Islet precursor cell (in vitro differentiated cells): ENCODE results near the gene DTX4.
"Not testable (repeated sequence)": the region's sequence is repeated elsewhere in the genome, so short reads cannot be mapped to it uniquely, and the experiment has no call there.

Experiments
- DNase-seq: peaks from one replicate; pipeline ENCODE4 v3.0.0-alpha.2; 2018

Gene DTX4

GRCh38 chr11:59171508-59172322, at the start of gene DTX4:
DTX4 (plus strand) TSS chr11:59172132; CDS start chr11:59172596, 464 bp downstream.
- peak; percentile 95 for DNase-seq

DNA sequence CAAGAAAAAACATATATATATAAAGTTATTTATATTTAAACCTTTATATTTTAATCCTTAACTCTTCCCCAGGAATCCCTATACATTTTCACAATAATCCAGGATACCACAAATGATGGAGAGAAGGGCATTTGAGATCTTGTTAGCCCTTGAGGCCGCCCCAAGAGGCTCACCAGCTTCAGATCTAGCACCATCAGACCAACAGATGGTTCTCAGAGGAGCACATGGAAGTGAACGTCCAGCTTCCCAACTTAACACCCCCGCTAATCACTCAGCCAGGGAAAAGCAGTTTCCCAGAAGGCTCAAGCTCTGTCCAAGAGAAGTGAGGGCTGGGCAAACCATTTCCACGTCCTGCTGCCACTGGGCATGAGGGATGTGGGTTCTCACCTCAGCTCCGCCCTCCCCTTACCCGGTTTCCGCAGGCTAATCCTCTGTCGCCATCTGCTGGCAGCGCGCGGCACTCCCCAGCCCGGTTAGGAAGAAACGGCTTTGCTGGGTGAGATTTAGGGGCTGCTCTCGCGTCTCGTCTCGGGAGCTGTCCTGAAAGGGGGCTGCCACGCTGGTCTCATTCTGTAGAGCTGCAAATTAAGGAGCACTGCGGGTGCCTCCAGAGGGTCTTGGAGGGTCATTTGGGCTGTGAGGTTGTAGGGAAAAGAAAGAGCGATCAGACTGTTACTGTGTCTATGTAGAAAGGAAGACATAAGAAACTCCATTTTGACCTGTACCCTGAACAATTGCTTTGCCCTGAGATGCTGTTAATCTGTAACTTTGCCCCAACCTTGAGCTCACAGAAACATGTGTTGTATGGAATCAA, 36.1 kb upstream of the DTX4 start:
- peak; percentile 90 for DNase-seq

DNA sequence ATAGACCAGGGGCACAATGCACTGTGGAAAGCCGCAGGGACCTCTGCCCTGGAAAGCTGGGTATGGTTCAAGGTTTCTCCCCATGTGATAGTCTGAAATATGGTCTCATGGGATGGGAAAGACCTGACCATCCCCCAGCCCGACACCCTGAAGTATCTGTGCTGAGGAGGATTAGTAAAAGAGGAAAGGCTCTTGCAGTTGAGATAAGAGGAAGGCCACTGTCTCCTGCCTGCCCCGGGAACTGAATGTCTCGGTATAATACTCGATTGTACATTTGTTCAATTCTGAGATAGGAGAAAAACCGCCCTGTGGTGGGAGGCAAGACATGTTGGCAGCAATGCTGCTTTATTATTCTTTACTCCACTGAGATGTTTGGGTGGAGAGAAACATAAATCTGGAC, 35.4 kb upstream of the DTX4 start:
- DNase-seq: not testable (repeated sequence)

DNA sequence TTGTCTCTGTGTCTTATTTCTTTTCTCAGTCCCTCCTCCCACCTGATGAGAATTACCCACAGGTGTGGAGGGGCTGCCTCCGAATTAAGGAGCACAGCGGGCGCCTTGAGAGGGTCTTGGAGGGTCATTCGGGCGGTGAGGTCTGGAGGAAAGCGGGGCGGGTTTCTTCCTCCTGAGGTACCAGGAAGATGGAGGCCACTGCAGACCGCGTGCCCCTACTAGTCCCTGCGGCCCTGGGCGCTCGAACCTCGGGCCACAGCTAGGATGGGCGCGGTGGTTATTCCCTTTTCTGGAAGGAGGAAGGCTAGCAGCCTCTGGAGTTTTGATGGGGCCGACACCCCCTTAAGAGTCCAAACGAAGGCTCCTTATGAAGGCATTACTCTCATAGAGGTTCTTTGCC, 34.7 kb upstream of the DTX4 start:
- DNase-seq: no peak

GRCh38 chr11:59138643-59139042, 33.3 kb upstream of the DTX4 start:
- DNase-seq: no peak

GRCh38 chr11:59141191-59141590, 30.7 kb upstream of the DTX4 start:
- DNase-seq: no peak

DNA sequence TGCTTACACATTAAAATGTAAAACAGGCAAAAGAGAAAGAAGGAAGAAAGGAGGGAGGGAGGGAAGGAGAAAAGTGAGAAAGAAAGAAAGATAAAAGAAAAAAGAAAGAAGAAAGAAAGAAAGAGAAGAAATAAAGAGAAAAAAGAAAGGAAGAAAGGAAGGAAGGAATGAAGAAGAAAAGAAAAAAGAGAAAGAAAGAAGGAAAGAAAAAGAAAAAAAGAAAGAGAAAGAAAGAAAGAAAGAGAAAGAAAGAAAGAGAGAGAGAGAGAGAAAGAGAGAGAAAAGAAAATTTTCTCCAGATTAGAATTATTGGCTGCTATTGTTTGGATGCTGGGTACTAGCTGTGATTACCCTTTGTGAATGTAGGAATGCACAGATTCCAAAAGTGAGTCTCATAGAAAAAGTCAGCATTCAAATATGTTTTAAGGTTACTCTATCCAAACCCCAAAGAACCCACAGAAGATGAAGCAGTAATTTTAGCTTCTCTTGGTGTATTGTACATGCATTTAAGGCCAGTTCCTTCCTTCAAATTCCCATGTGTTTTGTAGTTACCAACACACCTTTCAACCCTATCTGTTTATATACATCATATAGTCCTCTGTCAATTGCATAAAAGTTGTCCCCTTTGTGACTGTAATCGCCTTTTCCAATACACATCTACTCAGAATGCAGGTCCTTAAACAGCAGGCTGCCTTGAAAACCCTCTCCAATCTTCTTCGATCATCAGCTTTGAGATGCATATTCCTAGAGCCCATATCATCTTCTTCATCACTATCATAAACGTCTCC, 30.1 kb upstream of the DTX4 start:
- DNase-seq: no peak

GRCh38 chr11:59142530-59143507, 29.1 kb upstream of the DTX4 start, which contains the start of gene FAM111A:
FAM111A (plus strand) TSS chr11:59142856; CDS start chr11:59148873, 6,017 bp downstream.
- peak; percentile 95 for DNase-seq

- no peak for DNase-seq
These were observed 27.8 kb upstream of the DTX4 start for GRCh38 chr11:59144096-59144495.

DNA sequence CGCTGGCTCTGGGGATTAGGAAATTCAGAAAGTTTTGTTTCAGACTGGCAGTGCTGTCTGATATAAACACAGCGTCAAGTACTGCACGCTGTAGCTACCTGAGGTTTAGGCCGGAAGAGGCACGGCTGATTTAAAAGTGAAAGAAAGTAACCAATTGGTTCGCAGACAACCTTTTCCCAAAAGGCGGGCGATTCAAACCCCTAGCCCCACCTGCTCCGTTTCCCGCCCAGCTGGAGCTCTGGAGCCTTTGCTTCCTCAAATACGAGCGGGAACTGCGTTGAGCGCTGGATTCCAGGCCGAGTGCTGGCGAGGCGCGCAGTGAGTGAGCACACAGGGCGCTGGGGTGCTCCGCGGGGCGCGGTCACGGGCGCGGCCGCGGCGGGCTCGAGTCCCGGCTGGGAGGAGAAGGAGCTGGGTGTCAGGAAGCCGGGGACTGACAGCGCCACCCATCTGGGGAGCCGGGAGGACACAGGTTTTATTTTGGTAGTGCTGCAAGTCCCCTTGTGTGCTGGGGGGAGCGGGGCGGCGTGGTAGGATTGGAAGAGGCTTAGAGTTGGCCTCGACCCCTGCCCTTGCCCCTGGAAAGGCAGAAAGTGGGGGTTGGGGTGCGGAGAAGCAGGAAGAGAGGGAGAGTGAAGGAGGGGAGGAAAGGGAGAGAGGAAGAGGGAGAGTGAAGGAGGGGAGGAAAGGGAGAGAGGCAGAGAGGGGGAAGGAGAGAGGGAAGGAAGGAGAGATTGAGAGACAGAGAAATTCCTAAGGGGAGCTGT, 27.2 kb upstream of the DTX4 start:
- peak; percentile 83 for DNase-seq

DNA sequence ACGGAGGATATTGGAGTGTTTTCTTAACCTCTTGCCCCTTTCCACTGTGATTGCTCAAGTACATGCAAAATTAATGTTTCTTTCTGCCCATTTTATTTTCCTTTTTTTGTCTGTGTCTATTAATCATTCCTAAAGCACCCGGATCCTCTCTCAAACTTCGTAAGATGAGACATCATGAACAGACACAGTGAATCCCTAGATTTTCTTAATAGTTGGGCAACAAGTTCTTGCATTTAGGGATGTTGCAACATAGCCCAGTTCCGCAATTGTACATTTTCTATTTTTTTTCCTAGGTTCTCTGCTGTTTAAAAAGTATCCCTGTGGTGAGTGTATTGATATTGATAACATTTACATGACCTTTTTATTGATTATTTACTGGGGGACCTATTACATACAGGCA, 26.4 kb upstream of the DTX4 start:
- DNase-seq: no peak

- no peak for DNase-seq
These were observed 20.2 kb upstream of the DTX4 start for GRCh38 chr11:59151761-59152160.

DNA sequence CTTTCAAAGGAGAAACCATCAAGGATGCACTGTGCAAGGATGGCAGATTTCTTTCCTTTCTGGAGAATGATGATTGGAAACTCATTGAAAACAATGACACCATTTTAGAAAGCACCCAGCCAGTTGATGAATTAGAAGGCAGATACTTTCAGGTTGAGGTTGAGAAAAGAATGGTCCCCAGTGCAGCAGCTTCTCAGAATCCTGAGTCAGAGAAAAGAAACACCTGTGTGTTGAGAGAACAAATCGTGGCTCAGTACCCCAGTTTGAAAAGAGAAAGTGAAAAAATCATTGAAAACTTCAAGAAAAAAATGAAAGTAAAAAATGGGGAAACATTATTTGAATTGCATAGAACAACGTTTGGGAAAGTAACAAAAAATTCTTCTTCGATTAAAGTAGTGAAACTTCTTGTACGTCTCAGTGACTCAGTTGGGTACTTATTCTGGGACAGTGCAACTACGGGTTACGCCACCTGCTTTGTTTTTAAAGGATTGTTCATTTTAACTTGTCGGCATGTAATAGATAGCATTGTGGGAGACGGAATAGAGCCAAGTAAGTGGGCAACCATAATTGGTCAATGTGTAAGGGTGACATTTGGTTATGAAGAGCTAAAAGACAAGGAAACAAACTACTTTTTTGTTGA, 19.5 kb upstream of the DTX4 start:
- DNase-seq: no peak

- peak; percentile 63 for DNase-seq
These were observed 17.3 kb upstream of the DTX4 start for GRCh38 chr11:59154610-59155009.

- DNase-seq: no peak
These were observed 14.5 kb upstream of the DTX4 start for GRCh38 chr11:59157433-59157832.

GRCh38 chr11:59158206-59159068, 13.5 kb upstream of the DTX4 start:
- DNase-seq: peak; percentile 79

DNA sequence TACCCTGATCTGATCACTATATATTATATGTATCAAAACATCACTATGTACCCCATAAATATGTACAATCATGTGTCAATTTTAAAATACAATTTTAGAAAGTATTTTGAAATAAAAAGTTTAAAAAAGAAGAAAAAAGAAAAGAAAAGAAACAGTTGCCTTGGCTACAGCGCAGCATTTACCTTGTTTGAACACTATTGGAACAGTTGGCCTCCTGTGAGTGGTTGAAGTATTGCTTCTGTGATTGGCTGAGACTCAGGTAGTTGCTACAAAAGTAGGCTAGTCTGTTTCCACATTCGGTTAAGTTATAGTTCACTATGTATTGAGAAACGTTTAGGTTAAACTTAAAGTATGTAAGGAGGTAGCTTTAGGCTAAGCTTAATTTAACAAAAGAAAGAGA, 7.9 kb upstream of the DTX4 start:
- no peak for DNase-seq

DNA sequence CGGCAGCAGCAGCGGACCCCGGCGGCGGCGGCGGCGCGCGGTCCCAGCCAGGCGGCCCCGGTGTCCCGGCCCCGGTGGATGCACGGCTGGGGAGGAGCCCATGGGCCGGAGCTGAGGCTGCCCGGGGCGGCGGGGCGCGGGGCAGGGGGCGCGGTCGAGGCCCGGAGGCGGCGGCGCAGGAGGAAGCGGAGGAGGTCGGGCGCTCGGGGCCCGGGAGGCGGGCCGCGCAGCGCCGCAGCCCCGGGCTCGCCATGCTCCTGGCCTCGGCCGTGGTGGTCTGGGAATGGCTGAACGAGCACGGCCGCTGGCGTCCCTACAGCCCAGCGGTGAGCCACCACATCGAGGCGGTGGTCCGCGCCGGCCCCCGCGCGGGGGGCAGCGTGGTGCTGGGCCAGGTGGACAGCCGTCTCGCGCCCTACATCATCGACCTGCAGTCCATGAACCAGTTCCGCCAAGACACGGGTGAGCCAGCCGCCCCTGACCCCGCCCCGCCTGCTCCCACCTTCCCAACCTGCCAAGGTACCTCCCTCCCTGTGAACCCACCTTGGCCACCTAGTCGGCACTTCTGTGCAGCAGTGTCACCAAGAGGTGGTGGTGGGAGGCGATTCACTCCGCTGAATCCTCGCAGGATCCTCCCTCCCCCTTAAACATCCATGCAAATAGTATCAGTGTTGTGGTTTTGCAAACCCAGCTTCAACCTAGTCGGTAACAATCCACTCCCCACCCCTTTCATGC, 580 bp downstream of the DTX4 start:
- peak; percentile 78 for DNase-seq
